GM19395 (cell line): ENCODE results near the gene SLC38A9.
"Not testable (repeated sequence)": the region's sequence is repeated elsewhere in the genome, so short reads cannot be mapped to it uniquely, and the experiment has no call there.

Source experiments
- ATAC-seq: cut with Tn5 transposase; IDR thresholded peaks from one replicate; pipeline ENCODE4 v1.9.1; 2021; ENCODE audit warnings: mild to moderate bottlenecking, moderate library complexity; ENCODE audit not compliant: unreplicated experiment

SLC38A9 gene

GRCh38 chr5:55712023-55712859 is at the start of gene SLC38A9:
SLC38A9 (minus strand) TSS chr5:55712324; CDS start chr5:55697958, 14,366 bp downstream.
- ATAC-seq: peak; percentile 99

DNA sequence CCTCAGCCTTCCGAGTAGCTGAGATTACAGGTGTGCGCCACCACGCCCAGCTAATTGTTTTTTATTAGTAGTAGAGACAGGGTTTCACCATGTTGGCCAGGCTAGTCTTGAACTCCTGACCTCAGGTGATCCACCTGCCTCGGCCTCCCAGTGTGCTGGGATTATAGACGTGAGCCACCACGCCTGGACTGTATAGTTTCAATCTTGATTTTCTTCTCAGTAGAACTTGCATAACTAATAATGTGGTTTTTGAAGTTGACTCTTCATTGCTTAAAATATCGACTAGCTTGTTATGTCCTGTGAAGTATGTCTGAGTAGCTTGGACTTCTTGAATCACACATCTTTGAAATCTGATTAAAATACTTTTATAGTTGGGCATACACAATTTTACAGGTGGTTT is 49.6 kb upstream of the SLC38A9 start:
- not testable (repeated sequence) for ATAC-seq

DNA sequence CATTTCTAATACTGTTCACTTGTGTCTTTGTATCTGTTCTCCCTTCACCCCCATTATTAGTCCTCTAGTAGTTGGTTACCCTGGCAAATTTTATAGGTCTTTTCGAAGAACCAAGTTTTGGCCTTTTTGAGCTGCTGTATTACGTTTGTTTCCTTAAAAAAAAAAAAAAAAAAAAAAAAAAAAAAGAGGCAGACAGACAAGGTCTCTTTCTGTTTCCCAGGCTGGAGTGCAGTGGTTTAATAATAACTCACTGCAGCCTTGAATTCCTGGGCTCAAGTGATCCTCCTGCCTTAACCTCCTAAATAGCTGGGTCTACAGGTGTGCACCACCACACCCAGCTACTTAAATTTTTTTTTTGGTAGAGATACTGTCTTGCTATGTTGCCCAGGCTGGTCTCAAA is 46.6 kb upstream of the SLC38A9 start:
- ATAC-seq: no peak

DNA sequence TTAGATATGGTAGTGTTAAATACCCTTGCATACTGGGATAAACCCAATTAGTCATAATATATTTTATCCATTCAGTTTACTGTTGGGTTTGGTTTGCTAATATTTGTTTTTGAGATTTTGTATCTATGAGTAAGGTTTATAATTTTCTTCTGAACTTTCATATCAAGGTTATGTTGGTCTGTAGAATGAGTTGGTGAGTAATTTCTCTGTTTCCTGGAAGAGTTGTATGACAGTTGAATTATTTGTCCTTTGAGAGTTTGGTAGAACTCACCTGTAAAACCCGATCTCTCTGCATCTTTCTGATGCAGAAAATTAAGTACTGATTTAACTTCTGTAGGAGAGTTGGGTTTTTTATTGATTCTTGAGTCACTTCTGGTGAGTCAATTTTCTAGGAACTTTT is 46.1 kb upstream of the SLC38A9 start:
- ATAC-seq: no peak

- no peak for ATAC-seq
Measured at GRCh38 chr5:55750499-55750898, 38.4 kb upstream of the SLC38A9 start.

DNA sequence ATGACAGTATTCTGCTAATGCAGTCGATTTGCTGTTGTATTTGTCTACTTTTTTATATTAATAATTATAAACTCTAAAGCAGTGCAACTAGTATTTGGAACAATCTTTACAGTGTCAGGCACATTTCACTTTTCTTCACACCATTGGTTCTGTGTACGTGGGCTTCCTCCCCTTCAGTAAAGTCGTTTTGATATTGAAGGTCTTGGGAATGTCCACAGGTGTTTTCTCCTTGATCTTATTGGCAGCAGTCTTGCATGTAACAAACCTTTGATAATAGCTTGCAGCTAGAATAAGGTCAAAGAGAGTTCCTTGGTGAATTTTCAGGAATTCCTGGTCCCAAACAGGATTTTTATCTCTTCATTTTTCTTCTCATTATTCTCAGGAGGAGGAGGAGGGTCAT is 37.9 kb upstream of the SLC38A9 start:
- no peak for ATAC-seq

DNA sequence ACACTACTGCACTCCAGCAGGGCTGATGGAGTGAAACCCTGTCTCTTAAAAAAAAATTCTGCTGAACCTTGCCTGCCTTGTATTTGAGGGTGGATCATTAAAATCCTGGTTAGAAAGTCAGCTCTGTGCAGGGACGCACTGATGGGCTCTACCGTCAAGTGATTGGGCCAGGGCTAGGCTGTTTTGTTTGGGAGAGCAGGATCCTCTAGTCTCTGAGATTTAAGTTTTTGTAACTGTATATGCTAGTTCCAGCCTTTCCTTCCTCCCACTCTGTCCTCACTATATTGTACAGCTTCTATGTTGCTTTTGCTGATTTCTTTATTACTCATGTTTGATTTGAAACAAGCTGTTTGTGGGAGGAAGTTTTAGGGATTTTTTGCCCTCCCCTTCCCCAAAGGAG is 37.3 kb upstream of the SLC38A9 start:
- ATAC-seq: no peak

- no peak for ATAC-seq
Measured at GRCh38 chr5:55747778-55748318, 35.7 kb upstream of the SLC38A9 start.

- no peak for ATAC-seq
Measured at GRCh38 chr5:55742778-55743177, 30.7 kb upstream of the SLC38A9 start.

DNA sequence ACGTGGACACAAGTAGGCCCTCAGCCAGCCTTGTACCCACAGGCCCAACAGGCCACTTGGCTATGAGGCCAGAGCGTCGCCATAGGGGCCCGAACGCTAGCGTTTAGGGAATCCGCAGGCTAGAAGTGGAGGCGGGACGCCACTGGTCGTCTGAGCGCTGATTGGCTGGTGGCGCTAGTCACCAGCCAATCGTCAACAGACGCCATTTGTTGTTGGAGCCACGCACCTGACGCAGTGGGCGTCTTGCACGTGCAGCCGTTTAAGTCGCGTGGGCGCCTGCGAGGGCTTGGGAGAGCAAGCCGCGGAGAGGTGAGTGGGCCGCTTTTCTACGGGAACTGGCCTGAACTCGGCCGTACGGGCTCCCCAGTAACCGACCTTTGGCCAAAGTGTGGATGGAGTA is 25.7 kb upstream of the SLC38A9 start, which contains the start of gene DDX4:
DDX4 (plus strand) TSS at position 269 of the 400 bp plus-strand sequence. CDS start 903 bp downstream, outside the sequence.
- ATAC-seq: no peak

DNA sequence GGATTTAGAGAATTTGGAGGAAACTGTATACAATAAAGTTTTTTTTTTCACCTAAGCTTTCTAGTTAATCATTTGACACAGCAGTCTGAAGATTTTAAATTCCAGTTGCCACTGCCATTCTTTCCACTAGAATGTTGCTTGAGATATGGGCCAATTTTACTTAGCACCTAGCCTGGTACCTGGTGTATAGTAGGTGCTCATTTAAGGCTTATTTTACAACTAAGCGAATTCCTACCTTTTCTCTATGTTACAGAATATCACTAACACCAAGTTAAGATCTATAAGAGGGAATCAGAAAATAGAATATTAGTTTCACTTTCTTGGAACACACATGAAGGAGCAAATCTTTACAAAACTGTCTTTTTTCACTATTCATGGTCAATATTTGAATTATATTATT is 22.5 kb upstream of the SLC38A9 start:
- no peak for ATAC-seq

DNA sequence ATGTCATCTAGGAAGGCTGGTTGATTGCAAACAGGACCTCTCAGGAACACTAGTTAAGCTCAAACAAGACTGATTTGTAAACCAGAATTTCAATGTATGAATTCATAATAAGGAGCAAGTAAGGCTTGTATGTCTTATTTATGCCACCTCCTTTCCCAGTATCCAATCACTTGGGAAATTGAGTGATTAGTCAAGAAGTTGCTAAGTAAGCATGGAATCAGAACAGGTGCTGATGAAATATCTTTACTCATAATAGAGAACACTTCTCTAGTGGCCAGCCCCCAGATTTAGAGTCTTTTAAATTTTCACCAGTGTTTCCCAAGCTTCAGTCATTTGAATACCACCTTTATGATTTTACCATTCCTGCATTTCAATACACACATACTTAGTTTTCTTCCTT is 20.5 kb upstream of the SLC38A9 start:
- no peak for ATAC-seq

DNA sequence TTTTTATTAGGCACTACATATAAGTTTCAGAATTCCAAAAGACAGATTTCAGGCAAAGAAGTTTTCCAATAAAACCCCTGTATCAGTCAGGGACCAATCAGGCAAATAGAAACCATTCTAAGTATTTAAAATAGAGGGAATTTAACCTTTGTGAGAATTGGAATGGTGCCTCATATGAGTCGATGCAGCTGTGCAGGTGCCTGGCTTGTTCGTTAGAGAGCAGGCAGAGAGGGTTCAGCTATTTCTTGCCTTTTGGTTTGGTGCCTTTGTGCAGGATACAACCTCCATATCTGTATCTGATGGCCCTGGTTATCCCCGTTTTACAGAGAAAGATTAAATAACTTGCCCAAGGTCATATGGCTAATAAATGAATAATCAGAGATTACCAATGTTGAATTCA is 19.7 kb upstream of the SLC38A9 start:
- ATAC-seq: no peak

GRCh38 chr5:55724281-55724680 is 12.2 kb upstream of the SLC38A9 start:
- no peak for ATAC-seq

GRCh38 chr5:55720188-55720703 is 8.1 kb upstream of the SLC38A9 start:
- ATAC-seq: no peak

DNA sequence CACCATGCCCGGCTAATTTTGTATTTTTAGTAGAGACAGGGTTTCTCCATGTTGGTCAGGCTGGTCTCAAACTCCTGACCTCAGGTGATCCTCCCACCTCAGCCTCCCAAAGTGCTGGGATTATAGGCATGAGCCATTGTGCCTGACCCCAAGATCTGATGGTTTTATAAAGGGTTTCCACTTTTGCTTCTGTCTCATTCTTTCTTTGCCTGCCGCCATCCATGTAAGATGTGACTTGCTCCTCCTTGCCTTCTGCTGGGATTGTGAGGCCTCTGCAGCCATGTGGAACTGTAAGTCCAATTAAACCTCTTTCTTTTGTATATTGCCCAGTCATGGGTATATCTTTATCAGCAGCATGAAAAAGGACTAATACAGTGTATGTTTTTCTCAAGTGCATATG is 6.9 kb upstream of the SLC38A9 start:
- not testable (repeated sequence) for ATAC-seq

DNA sequence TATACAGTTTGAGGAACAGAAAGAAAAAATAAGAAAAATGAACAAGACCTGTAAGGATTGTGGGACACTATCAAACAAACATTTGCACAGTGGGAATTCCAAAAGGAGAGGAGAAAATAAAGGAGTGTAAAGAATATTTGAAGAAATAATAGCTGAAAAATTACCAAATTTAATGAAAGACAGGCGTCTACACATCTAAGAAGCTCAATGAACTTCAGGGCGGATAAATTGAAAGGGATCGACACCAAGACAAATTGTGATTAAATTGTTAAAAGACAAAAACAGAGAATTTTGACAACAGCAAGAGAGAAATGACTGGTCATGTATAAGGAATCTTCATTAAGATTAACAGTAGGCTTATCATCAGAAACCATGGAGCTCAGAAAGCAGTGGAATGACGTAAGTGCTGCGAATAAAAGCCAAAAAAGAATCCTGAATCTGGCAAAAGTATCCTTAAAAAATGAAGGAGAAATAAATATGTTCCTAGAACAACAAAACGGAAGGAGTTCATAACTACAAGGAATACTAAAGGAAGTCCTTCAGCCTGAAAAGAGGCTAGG is 3.5 kb upstream of the SLC38A9 start:
- no peak for ATAC-seq

GRCh38 chr5:55714749-55715148 is 2.6 kb upstream of the SLC38A9 start:
- ATAC-seq: no peak

DNA sequence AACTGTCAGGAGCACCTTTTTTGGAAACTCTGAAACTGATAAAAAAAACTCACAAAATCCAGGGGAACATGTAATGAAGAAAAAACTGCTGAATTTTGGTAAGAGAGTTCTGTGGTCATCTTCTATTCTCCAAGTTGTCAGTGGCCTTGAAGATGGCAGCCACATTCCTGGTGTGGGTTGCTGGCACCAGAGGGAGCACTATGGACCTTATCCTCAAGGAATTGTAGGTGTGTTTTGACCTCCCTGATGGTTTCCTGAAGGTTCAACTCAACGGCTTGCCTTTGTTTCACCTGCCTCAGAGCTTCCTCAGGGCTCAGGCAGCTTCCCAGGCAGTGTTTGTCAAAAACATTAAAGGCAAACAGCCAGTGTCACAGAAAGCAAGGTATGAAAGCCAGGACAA is 2.2 kb upstream of the SLC38A9 start:
- no peak for ATAC-seq

GRCh38 chr5:55713871-55714270 is 1.7 kb upstream of the SLC38A9 start:
- no peak for ATAC-seq

DNA sequence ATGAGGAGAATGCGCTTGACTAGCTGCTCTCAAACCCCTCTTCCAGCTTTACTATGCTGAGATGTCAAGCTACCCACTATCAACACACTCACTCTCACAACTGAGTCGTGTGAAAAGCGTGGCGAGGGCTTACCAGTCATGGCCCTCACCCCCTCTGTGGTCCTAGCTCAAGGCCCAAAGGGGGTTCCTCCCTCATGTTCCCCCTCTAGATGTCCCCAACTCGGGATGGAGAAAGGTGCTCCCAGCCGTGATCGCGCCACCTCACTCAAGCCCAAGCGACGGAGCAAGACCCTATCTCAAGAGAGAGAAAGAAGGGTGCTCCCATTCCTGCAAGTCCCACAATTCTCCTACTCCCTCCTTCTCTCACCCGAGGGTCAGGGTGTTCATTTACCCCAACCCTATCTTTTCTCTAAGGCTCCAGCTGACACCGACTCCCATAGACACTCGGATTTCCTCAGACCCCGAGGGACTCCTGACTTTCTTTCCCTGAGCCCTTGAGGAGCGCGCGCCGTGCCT is 559 bp downstream of the SLC38A9 start:
- peak; percentile 5 for ATAC-seq

DNA sequence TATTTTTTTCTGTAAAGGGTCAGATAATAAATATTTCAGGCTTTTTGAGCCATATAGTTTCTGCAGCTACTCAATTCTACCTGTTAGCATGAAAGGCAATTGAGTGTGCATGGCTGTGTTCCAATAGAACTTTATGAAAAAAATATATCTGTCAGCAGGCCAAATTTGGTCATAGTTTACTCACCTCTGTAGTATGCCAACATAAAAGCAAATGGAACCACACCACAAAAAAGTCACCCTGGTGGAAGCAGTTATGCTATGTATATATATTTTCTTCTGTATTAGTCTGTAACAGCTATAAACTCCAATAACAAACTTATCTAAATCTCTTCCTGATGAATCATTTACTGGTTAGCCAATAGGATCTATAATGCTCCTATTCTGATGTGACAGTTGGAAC is 3.4 kb downstream of the SLC38A9 start:
- no peak for ATAC-seq
